ENCODE data around the gene MARCKS.
A peak's percentile ranks its signal among the peaks of the same experiment; 100 is the strongest.

Gene MARCKS, protein sequence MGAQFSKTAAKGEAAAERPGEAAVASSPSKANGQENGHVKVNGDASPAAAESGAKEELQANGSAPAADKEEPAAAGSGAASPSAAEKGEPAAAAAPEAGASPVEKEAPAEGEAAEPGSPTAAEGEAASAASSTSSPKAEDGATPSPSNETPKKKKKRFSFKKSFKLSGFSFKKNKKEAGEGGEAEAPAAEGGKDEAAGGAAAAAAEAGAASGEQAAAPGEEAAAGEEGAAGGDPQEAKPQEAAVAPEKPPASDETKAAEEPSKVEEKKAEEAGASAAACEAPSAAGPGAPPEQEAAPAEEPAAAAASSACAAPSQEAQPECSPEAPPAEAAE

DNA sequence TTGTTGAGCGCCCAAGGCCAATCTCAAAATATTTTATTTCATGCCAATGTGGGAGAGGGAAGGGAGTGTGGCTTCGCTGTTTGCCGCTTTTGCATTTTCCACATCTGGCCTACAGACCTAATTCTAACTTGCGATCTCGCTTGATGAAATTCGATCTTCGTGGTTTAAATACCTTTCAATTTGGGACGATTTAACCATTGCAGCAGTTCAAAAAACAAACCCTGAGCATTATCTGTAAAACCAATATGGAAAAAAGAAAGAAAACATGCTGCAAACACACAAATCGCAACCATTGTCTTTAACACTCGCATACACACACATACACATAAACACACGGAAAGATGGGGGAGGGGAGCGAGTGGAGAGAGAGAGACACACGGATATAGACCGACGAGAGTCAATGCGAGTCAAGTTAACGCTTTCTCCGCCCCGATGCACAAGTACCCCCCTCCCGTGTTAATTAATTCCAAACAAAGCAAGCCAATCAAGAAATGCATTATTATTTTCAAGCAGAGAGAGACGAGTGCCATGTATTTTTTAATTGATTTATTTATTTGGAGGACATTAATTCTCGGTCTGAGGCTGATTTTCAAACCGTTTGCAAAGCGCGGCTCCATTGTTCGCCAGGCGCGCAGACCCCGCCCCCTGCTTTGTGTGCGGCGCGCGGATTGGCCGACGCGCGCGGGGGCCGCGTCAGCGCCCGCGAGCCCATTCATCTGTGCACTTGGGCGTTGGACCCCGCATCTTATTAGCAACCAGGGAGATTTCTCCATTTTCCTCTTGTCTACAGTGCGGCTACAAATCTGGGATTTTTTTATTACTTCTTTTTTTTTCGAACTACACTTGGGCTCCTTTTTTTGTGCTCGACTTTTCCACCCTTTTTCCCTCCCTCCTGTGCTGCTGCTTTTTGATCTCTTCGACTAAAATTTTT, at the start of gene MARCKS:
Gene MARCKS, plus strand, starts transcription at position 721 of the 931 bp plus-strand sequence. CDS start 401 bp downstream, outside the sequence.
- H3K36me3 ChIP-seq (ENCODE audit: low read depth): peaks cover 12% of the 10 kb centered on the region
- peak within 1 kb of the TSS; percentile 94 for H3K27ac ChIP-seq (ENCODE audit: poor library complexity, severe bottlenecking)
- ATAC-seq (ENCODE audit: low read depth): peak; percentile 55
- H3K4me3 ChIP-seq (ENCODE audit: severe bottlenecking): peak within 1 kb of the TSS; percentile 77
- no peaks in the 10 kb centered on the region for H3K9me3 ChIP-seq (ENCODE audit: severe bottlenecking)
- peak; percentile 72 for DNase-seq (ENCODE audit: low spot score)
- H3K27me3 ChIP-seq (ENCODE audit: insufficient read depth, poor library complexity, severe bottlenecking): no peaks in the 10 kb centered on the region
- TF ChIP-seq, protein P1, sequence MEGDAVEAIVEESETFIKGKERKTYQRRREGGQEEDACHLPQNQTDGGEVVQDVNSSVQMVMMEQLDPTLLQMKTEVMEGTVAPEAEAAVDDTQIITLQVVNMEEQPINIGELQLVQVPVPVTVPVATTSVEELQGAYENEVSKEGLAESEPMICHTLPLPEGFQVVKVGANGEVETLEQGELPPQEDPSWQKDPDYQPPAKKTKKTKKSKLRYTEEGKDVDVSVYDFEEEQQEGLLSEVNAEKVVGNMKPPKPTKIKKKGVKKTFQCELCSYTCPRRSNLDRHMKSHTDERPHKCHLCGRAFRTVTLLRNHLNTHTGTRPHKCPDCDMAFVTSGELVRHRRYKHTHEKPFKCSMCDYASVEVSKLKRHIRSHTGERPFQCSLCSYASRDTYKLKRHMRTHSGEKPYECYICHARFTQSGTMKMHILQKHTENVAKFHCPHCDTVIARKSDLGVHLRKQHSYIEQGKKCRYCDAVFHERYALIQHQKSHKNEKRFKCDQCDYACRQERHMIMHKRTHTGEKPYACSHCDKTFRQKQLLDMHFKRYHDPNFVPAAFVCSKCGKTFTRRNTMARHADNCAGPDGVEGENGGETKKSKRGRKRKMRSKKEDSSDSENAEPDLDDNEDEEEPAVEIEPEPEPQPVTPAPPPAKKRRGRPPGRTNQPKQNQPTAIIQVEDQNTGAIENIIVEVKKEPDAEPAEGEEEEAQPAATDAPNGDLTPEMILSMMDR (IDR thresholded peaks at IDR 0.05; ENCODE audit: poor library complexity, severe bottlenecking): no peak
- H3K4me1 ChIP-seq (ENCODE audit: insufficient read depth, poor library complexity, severe bottlenecking): peaks cover 4% of the 10 kb centered on the region

DNA sequence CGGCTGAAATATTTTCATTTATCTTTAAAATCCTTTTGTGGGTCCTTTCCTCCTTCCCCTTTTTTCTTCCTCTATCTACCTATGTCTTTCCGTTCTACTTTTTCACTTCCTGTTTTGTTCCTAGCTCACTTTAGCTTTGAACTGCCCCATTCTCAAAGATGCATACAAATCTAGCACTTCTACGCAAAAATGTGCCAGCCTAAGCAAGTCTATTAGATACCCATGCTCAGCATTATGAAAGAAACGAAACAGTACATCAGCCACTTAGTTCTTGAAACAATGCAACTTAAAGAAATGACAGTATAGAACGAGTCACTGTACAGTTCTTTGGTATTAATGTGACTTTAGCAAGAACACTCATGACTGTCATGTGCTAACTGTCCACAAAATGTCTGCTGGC, 47.3 kb upstream of the MARCKS start:
- DNase-seq (ENCODE audit: low spot score) (no peak), ATAC-seq (ENCODE audit: low read depth) (no peak)
- Histone ChIP-seq H3K27me3 (ENCODE audit: insufficient read depth, poor library complexity, severe bottlenecking) (no peaks in the 10 kb centered on the region), H3K4me1 (ENCODE audit: insufficient read depth, poor library complexity, severe bottlenecking) (no peaks in the 10 kb centered on the region), H3K36me3 (ENCODE audit: low read depth) (no peaks in the 10 kb centered on the region), H3K9me3 (ENCODE audit: severe bottlenecking) (no peaks in the 10 kb centered on the region), H3K27ac (ENCODE audit: poor library complexity, severe bottlenecking) (no peak overlapping the region), H3K4me3 (ENCODE audit: severe bottlenecking) (no peak overlapping the region)
- TF ChIP-seq, protein P1 (IDR thresholded peaks at IDR 0.05; ENCODE audit: poor library complexity, severe bottlenecking): no peak

DNA sequence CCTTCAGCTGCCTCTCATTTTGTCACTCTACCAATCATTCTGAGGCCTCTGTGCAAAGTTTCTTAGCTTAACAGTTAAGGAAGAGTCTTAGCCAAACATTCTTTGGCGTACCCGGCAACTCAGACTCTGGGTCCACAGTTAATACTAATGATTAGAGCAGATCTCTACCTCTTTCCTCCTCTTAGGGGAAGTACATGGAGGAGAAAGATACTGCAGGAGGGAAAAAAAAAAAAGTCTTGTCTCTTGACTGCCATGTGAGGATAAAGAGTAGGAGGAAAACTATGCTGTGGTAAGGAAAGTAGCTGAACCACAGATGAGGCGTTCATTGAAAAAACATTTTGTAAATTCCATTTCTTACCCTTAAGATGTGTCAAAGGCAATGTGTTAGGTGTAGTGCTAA, 44.0 kb upstream of the MARCKS start:
- Histone ChIP-seq H3K27ac (ENCODE audit: poor library complexity, severe bottlenecking) (no peak overlapping the region), H3K9me3 (ENCODE audit: severe bottlenecking) (no peaks in the 10 kb centered on the region), H3K4me1 (ENCODE audit: insufficient read depth, poor library complexity, severe bottlenecking) (no peaks in the 10 kb centered on the region), H3K27me3 (ENCODE audit: insufficient read depth, poor library complexity, severe bottlenecking) (no peaks in the 10 kb centered on the region), H3K4me3 (ENCODE audit: severe bottlenecking) (no peak overlapping the region), H3K36me3 (ENCODE audit: low read depth) (no peaks in the 10 kb centered on the region)
- DNase-seq (ENCODE audit: low spot score) (no peak), ATAC-seq (ENCODE audit: low read depth) (no peak)
- TF ChIP-seq, protein P1 (IDR thresholded peaks at IDR 0.05; ENCODE audit: poor library complexity, severe bottlenecking): no peak

DNA sequence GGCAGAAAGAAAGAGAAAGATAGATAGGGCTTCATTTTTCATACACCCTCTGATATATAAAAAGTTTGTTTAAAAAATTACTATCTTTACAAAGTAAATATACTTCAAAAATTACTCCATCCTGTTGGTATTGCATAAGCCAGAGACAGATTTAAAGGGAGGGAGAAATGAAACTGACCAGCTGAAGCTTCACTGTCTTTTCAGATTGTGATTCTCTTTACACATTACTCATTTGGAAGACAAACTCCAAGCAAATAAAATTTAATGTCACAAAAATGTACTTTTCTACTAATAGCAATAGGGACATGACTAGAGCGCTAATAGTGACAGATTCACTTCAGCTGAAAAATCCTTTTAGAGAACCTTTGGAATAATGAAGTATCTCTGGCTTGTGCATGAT, 38.6 kb upstream of the MARCKS start:
- no peak for ATAC-seq (ENCODE audit: low read depth)
- DNase-seq (ENCODE audit: low spot score): no peak
- Histone ChIP-seq H3K9me3 (ENCODE audit: severe bottlenecking) (no peaks in the 10 kb centered on the region), H3K36me3 (ENCODE audit: low read depth) (no peaks in the 10 kb centered on the region), H3K4me1 (ENCODE audit: insufficient read depth, poor library complexity, severe bottlenecking) (no peaks in the 10 kb centered on the region), H3K27me3 (ENCODE audit: insufficient read depth, poor library complexity, severe bottlenecking) (no peaks in the 10 kb centered on the region), H3K27ac (ENCODE audit: poor library complexity, severe bottlenecking) (no peak overlapping the region), H3K4me3 (ENCODE audit: severe bottlenecking) (no peak overlapping the region)
- TF ChIP-seq, protein P1 (IDR thresholded peaks at IDR 0.05; ENCODE audit: poor library complexity, severe bottlenecking): no peak
